HEK293T (cell line): ENCODE data around the gene INPP5A.

ENCODE experiments used
- CTCF ChIA-PET: fragments of 350-600 bp; formaldehyde crosslinking; extraction: SDS; loops from one replicate; lab custom pipeline; 2021; ENCODE audit warnings: antibody characterized with exemption, inconsistent platforms; lab: Yijun Ruan, JAX
- POLR2A ChIA-PET: fragments of 350-600 bp; formaldehyde crosslinking; extraction: SDS; loops from one replicate; lab custom pipeline; 2020; ENCODE audit warnings: antibody characterized with exemption, inconsistent platforms; lab: Yijun Ruan, JAX
- DNase-seq: peaks from one replicate; pipeline ENCODE4 v3.0.0; 2012; ENCODE audit warnings: mixed read lengths; ENCODE audit errors: extremely low spot score
- ARNT ChIP-seq: fragments of 450-650 bp; IDR thresholded peaks from 2 replicates; pipeline ENCODE4 v1.6.1; 2017; ENCODE audit warnings: mild to moderate bottlenecking
- BHLHE40 ChIP-seq: fragments of 450-650 bp; IDR thresholded peaks from 2 replicates; pipeline ENCODE4 v1.6.1; 2016; ENCODE audit warnings: mild to moderate bottlenecking, moderate library complexity, borderline replicate concordance
- CTBP1 ChIP-seq: fragments of 450-650 bp; IDR thresholded peaks from 2 replicates; pipeline ENCODE4 v1.6.1; 2016; ENCODE audit warnings: borderline replicate concordance
- ELF4 ChIP-seq: fragments of 450-650 bp; IDR thresholded peaks from 2 replicates; pipeline ENCODE4 v1.6.1; 2017; ENCODE audit warnings: antibody characterized with exemption
- FOXA1 ChIP-seq: fragments of 450-650 bp; IDR thresholded peaks from 2 replicates; pipeline ENCODE4 v1.6.1; 2016; ENCODE audit warnings: mild to moderate bottlenecking
- FOXK2 ChIP-seq: fragments of 450-650 bp; IDR thresholded peaks from 2 replicates; pipeline ENCODE4 v1.6.1; 2016; ENCODE audit warnings: mild to moderate bottlenecking
- FOXM1 ChIP-seq: fragments of 450-650 bp; IDR thresholded peaks from 2 replicates; pipeline ENCODE4 v1.6.1; 2017; ENCODE audit warnings: mild to moderate bottlenecking, borderline replicate concordance
- HDGF ChIP-seq: fragments of 450-650 bp; IDR thresholded peaks from 2 replicates; pipeline ENCODE4 v1.6.1; 2017; ENCODE audit warnings: antibody characterized with exemption, borderline replicate concordance
- L3MBTL2 ChIP-seq: fragments of 450-650 bp; conservative IDR thresholded peaks from 2 replicates; pipeline ENCODE4 v1.6.1; 2016; ENCODE audit warnings: mild to moderate bottlenecking
- LEF1 ChIP-seq: fragments of 450-650 bp; IDR thresholded peaks from 2 replicates; pipeline ENCODE4 v1.6.1; 2017; ENCODE audit warnings: mild to moderate bottlenecking, borderline replicate concordance
- NFRKB ChIP-seq: fragments of 450-650 bp; IDR thresholded peaks from 2 replicates; pipeline ENCODE4 v1.6.1; 2016; ENCODE audit warnings: mild to moderate bottlenecking, moderate library complexity
- PKNOX1 ChIP-seq: fragments of 450-650 bp; IDR thresholded peaks from 2 replicates; pipeline ENCODE4 v1.6.1; 2016
- SP1 ChIP-seq: fragments of 450-650 bp; IDR thresholded peaks from 2 replicates; pipeline ENCODE4 v1.6.1; 2017
- SUZ12 ChIP-seq: fragments of 450-650 bp; IDR thresholded peaks from 2 replicates; pipeline ENCODE4 v1.6.1; 2016; ENCODE audit warnings: mild to moderate bottlenecking
- TARDBP ChIP-seq: fragments of 450-650 bp; IDR thresholded peaks from 2 replicates; pipeline ENCODE4 v1.6.1; 2016
- ZNF384 ChIP-seq: fragments of 450-650 bp; IDR thresholded peaks from 2 replicates; pipeline ENCODE4 v1.6.1; 2016

Gene INPP5A

GRCh38 chr10:132687181-132687892, 149.8 kb downstream of the INPP5A start:
- ChIA-PET CTCF (no interaction called here), POLR2A (no interaction called here)

GRCh38 chr10:132687893-132688579, 150.4 kb downstream of the INPP5A start:
- CTCF ChIA-PET = no interaction called here
- TF ChIP-seq ELF4 = no peak
- TF ChIP-seq ARNT = no peak
- no peak for TF ChIP-seq PKNOX1
- no peak for TF ChIP-seq SUZ12
- TF ChIP-seq FOXM1 = no peak
- TF ChIP-seq HDGF = no peak
- TF ChIP-seq CTBP1 = no peak
- TF ChIP-seq SP1 = no peak
- TF ChIP-seq TARDBP = no peak
- TF ChIP-seq FOXA1 = no peak
- no peak for TF ChIP-seq NFRKB
- DNase-seq = no peak
- POLR2A ChIA-PET = no interaction called here

More at GRCh38 chr10:132687181-132687892, 149.8 kb downstream of the INPP5A start:
- DNase-seq = no peak
- TF ChIP-seq ZNF384 (no peak), BHLHE40 (no peak), FOXA1 (no peak), FOXM1 (no peak), ELF4 (no peak), PKNOX1 (no peak), HDGF (no peak), SUZ12 (no peak), L3MBTL2 (no peak), LEF1 (no peak), TARDBP (no peak), ARNT (no peak), FOXK2 (no peak), SP1 (no peak), CTBP1 (no peak), NFRKB (no peak)

- POLR2A ChIA-PET = no interaction called here
- no peak for DNase-seq
- CTCF ChIA-PET = no interaction called here
- TF ChIP-seq ZNF384 = no peak
- TF ChIP-seq SP1 = no peak
- no peak for TF ChIP-seq TARDBP
- TF ChIP-seq HDGF = no peak
Measured at GRCh38 chr10:132688580-132689420, 151.2 kb downstream of the INPP5A start.

GRCh38 chr10:132689721-132690360, 152.3 kb downstream of the INPP5A start:
- no peak for TF ChIP-seq ZNF384
- TF ChIP-seq ELF4 = no peak
- TF ChIP-seq HDGF = no peak
- TF ChIP-seq SP1 = no peak
- no peak for TF ChIP-seq NFRKB
- TF ChIP-seq FOXK2 = no peak
- no peak for TF ChIP-seq LEF1
- no peak for TF ChIP-seq PKNOX1
- DNase-seq = no peak
- CTCF ChIA-PET = no interaction called here
- POLR2A ChIA-PET = no interaction called here

- POLR2A ChIA-PET = no interaction called here
- CTCF ChIA-PET = no interaction called here
- no peak for DNase-seq
- TF ChIP-seq ELF4 (no peak), BHLHE40 (no peak), ZNF384 (no peak), NFRKB (no peak), PKNOX1 (no peak), SUZ12 (no peak), L3MBTL2 (no peak)
Measured at GRCh38 chr10:132690401-132690800, 152.8 kb downstream of the INPP5A start.
